HG03025 (cell line): ENCODE results near the gene ALOXE3.

ENCODE experiments used
- ATAC-seq: cut with Tn5 transposase; IDR thresholded peaks from one replicate; pipeline ENCODE4 v1.9.1; 2021; ENCODE audit warnings: mild to moderate bottlenecking, moderate library complexity; ENCODE audit not compliant: unreplicated experiment, low FRiP score

The ALOXE3 gene

DNA sequence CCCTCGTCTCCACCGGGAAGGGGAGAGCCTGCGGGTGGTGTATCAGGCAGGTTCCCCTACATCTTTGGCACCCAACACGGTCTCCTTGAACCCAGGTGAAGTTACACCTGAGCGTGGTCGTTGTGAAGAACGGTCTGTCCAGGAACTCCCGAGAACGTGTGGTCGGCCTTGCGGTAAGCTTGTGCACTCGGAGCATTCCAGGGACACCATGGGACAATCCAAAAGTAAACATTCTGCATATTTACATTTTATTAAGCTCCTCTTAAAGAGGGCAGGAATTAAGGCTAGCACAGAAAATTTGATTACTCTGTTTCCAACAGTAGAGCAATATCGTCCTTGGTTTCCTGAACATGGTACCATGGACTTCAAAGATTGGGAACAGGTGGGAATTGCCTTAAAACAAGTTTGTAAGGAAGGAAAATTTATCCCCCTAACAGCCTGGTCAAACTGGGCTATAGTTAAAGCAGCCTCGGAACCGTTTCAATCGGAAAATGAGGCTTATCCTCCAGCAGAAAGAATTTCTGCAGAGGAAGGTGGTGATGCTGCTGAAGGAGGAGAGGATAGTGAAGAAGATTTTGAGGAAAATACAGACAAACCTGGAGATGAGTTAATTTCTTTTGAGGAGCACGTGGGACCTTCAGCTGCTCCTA, 61.2 kb downstream of the ALOXE3 start:
- no peak for ATAC-seq

DNA sequence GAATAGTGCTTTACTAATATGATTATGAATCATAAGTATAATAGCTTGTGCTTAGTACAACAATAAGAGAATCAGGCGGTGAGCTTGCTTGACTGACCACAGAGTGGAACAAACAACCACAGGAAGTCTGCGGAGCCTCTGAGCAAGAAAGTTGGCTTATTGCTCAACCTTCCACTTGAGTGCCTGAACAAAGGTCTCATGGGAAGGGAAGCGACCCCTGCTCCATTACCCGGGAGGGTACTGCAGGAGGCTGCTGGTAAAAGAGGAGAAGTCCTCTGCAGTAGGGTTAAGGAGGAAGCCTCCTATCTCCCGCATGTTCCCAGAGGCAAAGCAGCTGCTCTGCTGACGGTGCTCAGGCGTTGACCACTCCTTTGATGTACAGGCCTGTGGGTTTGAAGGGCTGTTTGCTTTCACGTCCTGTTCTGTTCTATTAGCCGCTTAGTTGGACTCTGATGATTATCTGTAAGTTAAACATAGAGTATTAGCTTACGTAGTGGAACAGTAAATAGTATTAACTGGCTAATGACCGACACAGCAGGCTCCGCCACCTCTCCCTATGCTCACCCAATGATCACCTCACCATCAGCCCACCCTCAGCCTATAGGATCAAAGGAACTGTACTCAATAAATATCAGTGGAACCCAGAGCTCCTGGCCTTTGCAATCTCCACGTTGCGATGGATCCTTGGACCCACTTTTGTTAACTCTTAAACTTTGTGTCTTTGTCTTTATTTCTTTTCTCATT, 61.9 kb downstream of the ALOXE3 start:
- ATAC-seq, result no peak

DNA sequence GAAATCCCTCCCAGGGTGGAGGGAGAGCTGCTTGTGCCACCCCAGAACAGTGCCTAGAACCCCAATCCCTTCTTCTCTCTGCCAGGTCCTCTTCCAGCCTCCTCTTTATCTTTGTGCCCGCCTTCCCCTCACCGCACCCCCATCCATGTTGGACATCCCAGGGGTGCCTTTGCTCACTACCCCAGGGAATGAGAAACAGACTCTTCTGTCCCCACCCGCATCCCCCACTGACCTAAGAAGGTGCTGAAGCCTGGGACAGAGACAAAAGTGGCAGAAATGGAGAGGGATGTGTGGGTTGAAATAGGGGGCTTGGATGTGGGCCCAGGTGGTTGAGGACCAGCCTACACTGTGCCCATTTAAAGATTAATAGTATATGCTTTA, 62.5 kb downstream of the ALOXE3 start:
- no peak for ATAC-seq

- no peak for ATAC-seq
These were observed 64.7 kb downstream of the ALOXE3 start for GRCh38 chr17:8053600-8053999.

GRCh38 chr17:8052256-8053252, 65.8 kb downstream of the ALOXE3 start:
- ATAC-seq, result no peak

- no peak for ATAC-seq
These were observed 66.5 kb downstream of the ALOXE3 start for GRCh38 chr17:8051831-8052230.

DNA sequence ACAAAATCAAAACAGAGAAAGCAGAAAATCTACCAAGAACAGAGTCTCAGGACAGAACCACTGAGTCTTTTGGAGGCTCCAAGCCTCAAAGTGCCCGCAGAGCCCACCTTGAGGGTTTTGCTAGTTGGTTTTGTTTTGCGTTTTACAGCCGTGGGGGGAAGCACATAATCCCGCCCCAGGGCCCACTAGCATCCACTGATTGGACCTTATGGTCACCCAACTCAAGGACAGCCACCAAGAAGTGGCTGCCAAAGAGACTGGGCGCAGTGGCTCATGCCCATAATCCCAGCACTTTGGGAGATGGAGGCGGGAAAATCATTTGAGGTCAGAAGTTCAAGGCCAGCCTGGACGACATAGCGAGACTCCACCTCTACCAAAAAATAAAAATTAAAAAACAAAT, 69.6 kb downstream of the ALOXE3 start:
- no peak for ATAC-seq

DNA sequence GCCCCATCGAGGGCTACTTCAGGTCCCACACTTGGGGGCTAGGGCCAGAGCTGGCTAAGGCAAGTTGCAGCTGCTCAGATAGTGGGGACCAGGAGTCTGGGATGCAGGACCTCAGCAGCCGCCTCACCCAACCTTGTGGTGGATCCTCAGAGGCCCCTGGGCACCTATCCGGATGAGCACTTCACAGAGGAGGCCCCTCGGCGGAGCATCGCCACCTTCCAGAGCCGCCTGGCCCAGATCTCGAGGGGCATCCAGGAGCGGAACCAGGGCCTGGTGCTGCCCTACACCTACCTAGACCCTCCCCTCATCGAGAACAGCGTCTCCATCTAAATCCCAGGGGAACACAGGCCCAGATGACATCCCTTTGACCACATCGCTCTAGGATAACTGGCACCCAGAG, 70.1 kb downstream of the ALOXE3 start:
- no peak for ATAC-seq

DNA sequence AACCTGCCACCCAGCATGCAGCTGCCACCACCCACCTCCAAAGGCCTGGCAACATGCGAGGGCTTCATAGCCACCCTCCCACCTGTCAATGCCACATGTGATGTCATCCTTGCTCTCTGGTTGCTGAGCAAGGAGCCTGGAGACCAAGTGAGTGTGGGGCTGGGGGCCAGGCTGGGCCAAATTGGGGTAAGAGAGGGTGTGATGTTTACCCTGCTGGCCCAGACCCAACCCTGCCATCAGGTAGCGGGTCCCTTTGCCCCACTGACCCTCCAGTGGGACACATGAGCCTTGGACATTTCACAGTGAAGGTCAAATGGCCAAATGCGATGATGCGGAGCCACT, 70.6 kb downstream of the ALOXE3 start:
- no peak for ATAC-seq

- ATAC-seq, result no peak
These were observed 71.2 kb downstream of the ALOXE3 start for GRCh38 chr17:8046929-8047768.

DNA sequence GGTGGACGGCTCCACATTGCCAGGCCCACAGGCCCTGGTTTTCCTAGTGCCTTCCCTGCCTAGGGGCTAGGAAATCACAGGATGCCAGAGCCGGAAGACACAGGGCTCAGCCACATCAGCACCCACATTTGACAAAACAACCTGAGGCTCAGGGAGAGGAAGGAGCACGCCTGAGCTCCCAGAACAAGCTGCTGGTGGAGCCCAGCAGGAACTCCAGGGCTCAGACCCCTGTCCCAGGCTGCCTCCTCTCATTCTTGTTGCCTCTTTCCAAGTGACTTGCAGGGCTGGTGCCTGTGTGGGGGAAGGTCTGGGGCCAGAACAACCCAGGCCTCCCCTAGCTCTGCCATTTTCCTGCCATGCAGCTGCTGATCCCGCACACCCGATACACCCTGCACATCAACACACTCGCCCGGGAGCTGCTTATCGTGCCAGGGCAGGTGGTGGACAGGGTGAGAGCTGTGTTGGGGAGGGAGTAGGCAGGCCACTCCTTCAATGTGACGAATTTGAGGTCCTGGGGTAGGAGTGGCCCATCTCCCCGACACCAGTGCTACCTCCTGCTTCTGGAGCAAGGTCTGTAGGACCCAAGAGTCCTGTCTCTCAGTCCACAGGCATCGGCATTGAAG, 71.9 kb downstream of the ALOXE3 start:
- ATAC-seq, result no peak
